GM12801 (cell line): ENCODE data around the gene PIP5K1C.

Experiments
- CTCF ChIP-seq: IDR thresholded peaks from one replicate; pipeline ENCODE4 v1.5.1; 2011; ENCODE audit warnings: control low read depth; ENCODE audit not compliant: insufficient read length; ENCODE audit errors: extremely low read depth

The PIP5K1C gene

GRCh38 chr19:3725640-3726310, 25.5 kb upstream of the PIP5K1C start:
- TF ChIP-seq CTCF = no peak

DNA sequence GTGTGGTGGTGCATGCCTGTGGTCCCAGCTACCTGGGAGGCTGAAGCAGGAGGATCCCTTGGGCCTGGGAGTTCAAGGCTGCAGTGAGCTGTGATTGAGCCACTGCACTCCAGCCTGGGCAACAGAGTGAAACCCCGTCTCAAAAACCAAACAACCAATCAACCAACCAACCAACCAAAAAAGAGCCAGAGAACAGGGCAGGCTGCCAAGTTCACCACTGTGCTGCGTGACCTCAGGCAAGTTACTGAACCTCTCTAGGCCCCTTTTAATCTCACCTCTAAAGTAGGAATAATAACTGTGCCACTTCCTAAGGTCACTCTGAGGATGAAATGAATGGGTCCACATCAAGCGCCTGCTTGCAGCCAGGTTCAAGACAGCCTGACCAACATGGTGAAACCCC, 24.9 kb upstream of the PIP5K1C start:
- TF ChIP-seq CTCF = no peak

GRCh38 chr19:3723883-3724282, 23.6 kb upstream of the PIP5K1C start:
- no peak for TF ChIP-seq CTCF

- no peak for TF ChIP-seq CTCF
These were observed 22.8 kb upstream of the PIP5K1C start for GRCh38 chr19:3723110-3723488.

DNA sequence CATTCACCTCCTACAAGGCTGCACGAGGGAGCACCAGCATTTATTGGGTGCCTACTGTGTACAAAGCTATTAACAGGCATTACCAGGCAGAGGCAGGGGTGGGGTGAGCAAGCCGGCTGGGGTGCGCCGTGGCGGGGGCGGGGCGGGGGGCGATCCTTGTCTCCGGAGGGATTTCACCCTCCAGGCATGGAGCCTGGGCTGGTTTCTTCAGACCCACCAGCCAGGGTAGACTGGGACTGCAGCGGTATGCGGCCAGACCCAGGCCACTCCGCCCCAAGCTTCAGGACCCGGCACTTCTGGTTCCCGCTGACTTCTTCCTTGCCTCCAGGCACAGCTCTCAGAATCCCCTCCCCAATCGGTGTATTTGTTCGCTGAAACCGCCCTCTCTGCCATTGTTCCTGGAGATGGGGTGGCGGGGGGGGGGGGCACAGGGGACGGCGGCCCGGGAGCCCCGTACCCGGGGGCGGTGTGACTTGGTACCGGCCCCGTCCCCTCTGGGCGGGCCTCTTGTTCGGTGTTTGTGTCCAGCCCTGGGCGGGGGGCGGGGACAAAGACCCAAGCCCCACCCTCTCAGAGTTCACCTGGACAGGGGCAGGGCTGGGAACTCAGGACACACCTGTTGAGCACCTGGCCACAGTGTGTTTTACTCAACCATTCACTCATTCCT, 22.3 kb upstream of the PIP5K1C start:
- TF ChIP-seq CTCF = no peak

DNA sequence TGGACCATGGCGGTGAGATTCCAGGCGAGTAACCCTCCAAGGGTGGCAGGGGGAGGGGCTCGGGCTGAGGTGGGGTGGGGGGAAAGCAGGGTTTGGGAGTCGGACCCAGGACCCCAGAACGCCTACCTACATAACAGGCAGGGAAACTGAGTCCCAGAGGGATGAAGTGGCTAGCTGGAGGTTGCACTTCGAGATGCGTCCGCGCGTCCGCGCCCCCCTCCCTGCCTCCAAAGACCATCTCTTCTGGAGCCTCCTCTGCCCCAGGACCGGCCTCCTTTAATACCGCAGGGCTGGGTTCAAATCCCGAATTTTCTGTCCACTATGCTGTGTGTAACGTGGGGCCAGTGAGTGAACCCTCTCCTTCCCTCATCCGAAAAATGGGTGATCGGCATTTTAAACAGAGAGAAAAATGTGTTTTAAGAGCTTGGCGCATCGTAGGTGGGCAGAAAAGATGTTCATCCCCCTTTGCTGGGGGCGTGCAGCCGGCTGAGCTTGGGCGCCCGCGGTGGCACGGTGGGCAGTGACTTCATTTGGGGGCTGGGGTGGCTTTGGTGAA, 21.7 kb upstream of the PIP5K1C start:
- TF ChIP-seq CTCF = no peak

- no peak for TF ChIP-seq CTCF
These were observed 21.0 kb upstream of the PIP5K1C start for GRCh38 chr19:3721131-3721886.
